SKM-1 treated with dmso at 0.1 percent for 144 hours (cell line): Measurements from ENCODE around the gene DOHH.
"Not testable (repeated sequence)": the region's sequence is repeated elsewhere in the genome, so short reads cannot be mapped to it uniquely, and the experiment has no call there.

Source experiments
- DNase-seq: peaks from one replicate; lab custom pipeline; 2025; ENCODE audit not compliant: unreplicated experiment; lab: John Stamatoyannopoulos, UW

The DOHH gene

DNA sequence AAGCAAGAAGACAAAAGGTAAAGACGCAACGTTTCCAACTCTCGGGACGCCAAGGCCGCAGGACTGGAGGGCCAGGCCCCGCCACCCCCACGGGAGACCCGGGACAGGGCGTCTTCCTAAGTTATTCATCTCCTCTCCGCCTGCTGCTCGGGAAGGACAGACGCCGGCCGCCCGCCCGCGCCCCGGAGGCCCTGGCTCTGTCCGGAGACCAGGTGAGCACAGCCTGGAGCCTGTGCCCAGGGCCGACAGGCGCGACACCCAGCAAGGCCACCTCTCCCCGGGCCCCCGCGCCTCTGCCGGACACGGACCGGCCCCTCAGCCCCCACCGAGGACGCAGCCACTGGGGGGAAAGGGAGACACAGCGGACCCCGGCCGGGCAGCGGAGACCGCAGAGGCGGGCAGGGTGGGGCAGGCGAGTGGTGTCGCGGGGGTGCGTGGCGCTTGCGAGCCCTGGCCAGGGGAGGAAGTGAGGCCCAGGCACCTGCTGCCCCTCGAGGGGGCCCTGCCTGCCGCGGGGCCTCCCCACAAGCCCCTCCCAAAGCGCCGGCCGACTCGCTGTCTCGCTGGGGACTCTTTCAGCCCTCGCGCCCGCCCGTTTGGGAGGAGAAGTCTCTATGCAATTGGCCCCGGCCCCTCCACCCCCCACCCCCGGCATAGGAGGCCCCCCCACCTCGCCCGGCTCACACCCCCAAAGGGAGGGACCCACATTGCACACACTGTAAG lies 37.3 kb downstream of the DOHH start:
- DNase-seq: no peak

DNA sequence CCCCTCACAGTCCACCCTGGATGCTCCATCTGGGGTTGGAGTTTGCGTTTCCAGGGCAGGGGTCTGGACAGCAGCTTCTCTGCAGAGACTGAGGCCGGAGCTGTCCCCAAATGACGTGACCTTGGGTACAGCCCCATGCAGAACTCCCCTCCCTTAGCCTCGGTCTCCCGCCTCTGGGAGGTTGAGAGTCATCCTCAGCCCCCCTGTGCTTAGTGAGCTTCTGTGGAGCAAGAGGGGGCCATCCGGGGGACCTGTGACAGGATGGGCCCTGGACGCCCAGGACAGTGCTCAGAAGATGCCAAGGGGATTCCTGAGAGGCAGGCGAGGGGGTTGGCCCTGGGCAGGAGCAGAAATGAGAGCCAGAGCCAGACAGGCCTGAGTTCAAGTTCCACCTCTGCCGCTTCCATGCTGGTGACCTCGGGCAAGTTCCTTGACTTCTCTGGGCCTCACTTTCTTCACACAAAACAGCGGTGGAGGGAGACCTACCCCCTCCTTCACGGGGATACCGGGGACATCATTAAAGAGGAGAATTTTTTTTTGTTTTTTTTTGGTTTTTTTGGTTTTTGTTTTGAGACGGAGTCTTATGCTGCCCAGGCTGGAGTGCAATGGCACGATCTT lies 40.4 kb downstream of the DOHH start:
- no peak for DNase-seq

DNA sequence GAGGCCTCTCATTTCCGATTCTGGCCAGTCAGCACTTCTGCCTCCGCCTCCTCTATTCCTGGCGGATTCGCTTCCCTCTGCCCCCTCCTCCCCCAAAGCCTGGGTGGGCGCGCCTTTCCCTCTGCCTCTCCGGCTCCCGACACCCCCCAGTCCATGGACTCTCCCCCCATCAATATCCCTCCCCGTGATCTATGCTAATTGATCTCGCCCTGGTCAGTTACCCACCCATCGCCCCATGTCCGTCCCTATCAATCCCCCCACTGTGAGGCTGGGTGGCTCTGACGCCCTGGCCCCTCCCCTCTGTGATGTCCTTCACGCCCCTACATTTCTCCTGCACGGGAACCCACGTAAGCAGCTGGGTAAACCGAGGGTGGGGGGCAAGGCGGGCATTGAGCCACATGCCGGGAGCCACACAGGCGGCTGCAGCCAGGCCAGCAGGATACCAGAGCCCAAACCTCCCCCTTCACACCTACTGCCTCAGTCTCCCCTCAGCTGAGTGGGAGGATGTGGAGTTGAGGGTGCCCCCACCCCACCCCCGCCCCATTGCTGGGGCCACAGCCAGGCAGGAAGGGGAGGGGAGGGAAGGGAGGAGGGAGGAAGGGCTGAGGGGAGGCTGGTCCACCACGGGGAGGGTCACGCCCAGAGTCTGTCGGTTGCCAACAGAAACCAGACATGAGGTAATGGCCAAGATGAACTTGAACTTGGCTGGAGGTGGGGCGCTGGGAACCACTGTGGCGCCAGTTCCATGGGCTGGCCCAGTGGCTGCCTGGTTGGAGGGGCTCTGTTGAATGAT lies 41.2 kb downstream of the DOHH start:
- DNase-seq: no peak

DNA sequence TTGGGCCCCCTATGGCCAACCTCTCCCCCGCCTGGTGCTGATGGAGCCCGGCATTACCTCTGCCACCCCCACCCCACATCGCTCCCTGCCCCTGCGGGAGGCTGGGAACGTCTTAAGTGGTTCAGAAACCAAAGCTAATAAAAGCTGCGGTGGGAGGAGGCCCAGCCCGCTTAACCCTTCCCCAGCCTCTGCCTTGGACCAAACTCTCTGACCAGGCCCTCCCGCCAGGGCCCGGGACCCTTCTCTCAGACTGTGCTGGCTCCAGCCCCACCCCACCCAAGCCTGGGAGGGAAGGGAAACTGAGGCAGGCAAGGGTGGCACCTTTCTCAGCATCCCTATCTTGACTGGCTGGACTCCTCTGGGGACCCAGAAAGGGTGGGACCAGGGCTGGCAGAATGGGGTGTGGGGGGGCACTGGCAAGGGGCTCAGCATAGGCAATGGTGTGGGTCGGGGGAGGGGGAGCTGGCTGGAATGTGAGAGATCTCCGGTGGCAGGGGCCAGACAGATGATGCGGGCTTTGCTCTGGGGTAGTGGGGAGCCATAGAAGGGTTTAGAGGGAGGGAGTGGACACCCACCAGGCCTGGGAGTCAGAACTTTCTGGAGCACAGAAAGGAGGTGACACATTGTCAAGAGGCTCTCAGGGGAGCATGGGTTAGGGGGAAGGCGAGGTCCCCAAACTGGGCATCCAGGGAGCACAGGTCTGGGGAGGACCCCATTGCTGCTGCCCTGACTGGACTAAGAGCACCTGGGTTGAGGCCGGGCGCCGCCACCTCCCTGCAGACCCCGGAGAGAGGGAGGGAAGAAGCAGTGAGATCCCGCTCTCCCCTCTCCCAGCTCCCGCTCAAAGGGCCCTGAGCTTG lies 42.0 kb downstream of the DOHH start:
- no peak for DNase-seq

DNA sequence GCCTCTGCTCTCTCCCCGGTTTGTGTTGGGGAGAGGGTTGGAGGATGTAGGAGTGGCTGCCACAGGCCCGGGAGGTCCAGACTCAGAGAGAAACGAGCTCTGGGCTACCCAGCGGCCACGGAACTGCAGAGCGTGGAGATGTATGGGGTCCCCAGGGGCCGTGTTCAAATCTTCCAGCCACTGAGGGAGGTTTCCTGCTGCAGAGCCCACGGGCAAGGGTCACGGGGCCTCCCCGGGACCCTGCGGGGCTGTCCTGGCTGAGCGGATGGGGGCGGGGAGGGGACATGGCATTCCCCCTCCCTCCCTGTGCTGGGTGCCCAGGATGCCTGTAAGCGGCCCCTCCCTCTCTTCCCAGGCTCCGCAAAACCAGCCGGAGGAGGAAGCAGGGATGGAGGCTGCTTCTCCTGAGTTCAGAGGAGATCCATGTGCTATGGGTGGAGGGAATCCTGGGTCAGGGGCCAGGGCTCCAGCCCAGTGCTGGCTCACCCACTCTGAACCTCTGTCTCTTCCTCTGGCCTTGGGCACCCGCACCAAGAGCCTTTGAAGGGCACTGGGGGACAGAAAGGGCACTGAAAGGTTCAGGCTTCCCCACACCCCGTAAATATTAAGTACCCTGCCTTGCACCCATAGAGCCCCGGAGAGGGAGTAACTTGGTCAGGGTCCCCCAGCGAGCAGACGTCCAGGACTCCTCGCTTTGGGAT lies 42.8 kb downstream of the DOHH start:
- no peak for DNase-seq

DNA sequence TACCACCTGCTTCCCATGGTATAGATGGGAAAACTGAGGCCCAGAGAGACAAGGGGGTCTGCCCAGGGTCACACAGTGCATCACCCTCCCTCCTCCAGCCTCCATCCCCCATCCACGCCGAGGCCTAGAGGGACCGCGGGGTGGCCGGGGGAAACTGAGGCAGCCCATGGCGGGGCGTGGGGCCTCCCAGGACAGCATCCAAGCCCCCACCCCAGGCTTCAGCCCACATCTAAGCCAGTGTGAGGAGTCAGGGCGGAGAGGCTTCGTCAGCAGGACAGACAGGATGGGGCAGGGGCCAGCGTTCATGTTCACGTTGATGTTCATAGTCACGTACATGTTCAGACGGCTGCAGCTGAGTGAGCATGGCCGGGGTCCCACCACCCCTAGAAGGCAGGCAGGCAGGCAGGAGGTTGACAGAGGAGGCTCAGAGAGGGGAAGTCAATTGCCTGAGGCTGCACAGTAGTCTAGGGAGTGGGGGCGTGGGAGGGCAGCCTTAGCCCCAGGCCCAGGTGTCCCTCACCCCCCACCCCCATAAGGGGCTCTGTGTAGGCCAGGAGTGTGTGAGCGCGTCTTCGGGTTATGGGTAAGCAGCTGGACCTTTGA lies 43.4 kb downstream of the DOHH start:
- DNase-seq: no peak

DNA sequence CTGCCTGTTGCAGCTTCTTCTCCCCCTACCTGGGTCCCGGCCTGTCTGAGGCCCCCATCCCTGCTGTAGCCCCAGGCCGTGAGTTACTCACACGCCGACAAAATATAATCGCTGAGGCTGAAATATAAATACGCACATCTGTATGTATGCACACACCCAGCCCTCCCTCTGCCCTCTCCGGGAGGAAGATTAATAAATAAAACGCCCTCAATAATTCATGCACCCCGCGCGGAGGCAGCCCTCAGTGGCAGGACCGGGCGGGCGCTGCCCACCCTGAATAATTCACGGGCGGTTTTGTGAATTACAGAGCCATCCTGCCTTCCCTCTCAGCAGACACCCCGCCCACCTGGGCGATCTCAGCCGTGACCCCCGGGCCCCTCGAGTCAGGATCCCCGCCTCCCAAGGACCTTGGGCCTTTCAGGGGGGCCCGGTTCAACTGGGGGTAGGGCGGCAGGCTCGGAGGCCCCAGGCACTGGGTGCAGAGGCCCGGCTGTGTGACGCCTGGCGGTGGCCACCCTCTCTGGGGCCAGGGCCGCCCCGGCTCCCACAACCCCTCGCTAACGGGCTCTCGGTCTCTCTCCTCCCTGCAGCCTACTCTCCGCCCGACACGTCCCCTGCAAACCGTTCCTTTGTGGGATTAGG lies 44.4 kb downstream of the DOHH start:
- no peak for DNase-seq

DNA sequence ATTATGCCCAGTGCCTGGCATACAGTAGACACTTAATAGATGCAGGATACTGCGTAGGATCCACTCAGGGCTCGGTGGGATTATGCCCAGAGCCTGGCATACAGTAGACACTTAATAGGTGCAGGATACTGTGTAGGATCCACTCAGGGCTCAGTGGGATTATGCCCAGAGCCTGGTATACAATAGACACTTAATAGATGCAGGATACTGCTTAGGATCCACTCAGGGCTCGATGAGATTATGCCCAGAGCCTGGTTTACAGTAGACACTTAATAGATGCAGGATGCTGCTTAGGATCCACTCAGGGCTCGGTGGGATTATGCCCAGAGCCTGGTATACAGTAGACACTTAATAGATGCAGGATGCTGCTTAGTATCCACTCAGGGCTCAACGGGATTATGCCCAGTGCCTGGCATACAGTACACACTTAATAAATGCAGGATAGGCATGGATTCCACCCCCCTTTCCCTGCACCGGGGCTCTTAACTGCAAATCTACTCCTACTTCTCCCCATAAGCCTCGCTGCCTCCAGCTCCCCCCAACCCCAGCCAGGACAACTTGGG lies 45.0 kb downstream of the DOHH start:
- DNase-seq: no peak

DNA sequence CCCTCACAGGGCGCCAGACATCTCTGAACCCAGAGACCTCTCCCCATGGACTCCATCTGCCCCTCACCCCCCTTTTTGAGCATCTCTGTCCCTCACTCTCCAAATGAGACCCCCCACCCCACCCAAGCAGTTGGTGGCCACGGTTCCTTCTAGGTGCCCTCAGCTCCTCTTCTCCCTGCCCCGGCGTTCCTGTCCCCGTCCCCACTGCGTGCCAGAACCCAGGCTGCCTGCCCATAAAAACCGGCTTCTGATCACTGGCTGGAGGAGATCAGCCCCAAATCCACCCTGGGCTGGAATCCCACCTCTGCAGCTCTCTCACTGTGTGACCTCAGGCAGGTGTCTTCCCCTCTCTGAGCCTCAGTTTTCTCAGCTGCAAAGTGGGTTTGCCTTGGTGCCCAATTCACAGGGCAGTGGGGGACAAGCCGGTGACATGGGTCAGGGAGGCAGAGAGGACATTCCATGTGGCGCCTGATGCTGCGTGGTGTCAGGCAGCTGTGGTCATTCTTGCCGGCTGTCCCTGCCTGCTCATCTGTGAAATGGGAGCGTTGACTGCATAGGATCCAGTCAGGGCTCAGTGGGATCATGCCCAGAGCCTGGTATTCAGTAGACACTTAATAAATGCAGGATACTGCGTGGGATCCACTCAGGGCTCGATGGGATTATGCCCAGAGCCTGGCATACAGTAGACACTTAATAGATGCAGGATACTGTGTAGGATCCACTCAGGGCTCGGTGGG lies 45.6 kb downstream of the DOHH start:
- DNase-seq: no peak

DNA sequence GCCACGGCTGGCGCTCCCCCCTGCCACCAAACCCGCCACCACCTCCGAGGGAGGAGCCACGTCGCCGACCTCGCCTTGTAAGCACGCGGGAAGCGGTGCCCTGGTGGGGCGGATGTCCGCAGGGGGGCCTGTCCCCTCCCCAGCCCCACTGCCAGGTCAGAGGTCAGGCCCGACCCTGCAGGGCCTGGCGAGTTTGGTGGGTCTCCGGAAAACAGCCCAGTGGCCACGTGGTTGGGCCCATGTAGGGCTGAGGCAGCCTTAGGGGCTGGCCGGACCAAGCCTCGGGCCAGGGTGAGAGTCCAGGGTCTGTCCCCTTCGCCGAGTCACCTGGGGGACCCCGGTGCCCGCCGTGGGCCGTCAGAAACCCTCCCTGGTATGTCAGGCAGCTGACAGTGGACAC lies 46.6 kb downstream of the DOHH start:
- no peak for DNase-seq

DNA sequence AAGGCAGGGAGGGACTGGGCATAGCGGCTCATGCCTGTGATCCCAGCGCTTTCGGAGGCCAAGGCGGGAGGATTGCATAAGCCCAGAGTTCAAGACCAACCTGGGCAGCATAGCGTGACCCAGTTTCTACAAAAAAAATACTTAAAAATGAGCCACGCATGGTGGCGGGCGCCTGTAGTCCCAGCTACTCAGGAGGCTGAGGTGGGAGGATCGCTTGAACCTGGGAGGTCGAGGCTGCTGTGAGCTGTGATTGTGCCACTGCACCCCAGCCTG lies 47.6 kb downstream of the DOHH start:
- DNase-seq: not testable (repeated sequence)

DNA sequence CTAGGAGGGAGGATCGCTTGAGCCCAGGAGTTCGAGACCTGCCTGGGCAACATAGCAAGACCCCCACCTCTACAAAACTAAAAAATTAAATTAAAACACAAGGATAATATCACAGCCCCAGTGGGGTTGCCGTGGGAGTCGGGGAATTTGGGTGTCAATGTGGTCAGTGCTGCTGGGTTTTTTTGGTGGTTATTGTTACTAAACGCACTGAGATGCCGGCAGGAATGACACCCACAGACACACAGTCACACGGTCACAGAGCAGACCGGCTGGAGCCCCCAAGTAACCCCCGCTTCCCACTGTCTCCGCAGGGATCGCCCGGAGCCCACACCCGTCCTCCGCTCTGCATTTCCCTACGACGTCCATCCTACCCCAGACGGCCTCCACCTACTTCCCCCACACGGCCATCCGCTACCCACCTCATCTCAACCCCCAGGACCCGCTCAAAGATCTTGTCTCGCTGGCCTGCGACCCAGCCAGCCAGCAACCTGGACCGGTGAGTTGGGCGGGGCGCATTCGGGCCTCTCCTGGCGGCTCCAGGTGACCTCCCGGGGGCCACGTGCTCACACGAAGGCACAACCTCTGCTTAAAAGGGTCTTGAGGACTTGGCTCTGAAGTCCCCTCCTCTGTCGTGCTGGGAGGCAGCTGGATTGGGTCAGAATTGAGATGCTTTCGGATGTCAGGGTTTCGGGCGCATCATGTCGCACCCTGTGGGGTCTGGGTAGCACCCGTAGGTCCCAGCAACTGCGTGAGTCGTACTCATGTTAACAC lies 48.1 kb downstream of the DOHH start:
- DNase-seq: no peak

DNA sequence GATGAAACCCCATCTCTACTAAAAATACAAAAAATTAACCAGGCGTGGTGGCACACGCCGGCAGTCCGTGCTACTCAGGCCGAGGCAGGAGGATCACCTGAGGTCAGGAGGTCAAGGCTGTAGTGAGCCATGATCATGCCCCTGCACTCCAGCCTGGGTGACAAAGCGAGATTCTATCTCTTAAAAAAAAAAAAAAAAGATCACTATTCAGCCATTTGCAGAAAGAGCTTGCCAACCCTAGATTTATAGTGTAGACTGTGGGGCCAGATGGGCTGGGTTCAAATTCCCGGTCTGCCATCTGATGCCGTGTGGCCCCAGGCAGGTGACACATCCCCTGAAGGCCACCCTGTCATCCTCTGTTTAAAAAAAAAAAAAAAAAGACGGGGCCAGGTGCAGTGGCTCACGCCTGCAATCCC lies 49.0 kb downstream of the DOHH start:
- no peak for DNase-seq

DNA sequence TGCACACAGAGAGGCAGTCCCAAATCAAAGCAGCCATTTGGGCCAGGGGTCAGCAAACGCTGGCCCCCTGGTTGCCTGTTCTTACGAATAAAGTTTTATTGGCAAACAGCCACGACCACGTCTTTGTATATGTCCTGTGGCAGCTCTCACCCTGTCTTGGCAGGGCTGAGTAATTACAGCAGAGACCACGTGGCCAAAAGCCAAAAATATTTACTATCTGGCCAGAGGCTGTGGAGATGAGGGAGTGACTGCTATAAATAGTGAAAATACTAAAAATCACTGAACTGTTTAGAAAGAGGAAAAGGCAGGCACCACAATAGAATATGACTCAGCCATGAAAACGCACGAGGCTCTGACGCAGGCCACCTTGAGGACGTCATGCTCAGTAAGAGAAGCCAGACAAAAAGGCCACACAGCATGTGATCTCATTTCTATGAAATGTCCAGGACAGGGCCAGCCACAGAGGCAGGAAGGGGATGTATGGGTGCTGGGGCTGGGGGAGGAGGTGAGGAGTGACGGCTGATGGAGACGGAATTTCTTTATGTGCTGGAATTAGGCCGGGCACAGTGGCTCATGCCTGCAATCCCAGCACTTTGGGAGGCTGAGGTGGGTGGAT lies 49.6 kb downstream of the DOHH start:
- DNase-seq: no peak

DNA sequence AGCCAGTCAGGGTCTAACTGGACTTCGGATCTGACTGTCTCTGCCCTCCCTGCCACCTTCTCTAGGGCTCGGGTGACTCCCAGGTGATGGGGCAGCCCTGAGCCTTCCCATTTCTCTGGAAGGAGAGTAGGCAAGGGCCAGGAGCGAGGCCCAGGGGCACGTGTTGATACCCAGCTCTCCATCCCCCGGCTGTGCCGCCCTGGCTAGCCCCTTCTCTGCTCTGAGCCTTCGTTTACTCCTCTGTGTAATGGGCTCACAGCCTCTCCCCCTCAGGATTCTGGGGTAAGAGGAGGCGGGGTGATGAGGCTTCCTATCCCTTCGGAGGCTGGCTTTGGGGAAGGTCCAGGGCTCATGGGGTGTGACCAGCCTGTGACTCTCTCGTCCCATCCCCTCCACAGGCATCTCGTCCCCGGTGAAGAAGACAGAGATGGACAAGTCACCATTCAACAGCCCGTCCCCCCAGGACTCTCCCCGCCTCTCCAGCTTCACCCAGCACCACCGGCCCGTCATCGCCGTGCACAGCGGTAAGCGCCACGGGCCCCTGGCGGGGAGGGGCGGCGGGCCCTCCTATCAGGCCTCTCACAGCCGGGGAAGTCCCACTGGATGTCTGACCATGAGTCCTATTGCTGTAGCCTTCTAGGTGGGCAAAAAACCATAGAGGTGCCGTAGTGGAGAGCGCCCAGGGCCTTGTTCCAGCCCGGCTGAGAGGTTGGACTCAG lies 51.7 kb downstream of the DOHH start:
- no peak for DNase-seq

DNA sequence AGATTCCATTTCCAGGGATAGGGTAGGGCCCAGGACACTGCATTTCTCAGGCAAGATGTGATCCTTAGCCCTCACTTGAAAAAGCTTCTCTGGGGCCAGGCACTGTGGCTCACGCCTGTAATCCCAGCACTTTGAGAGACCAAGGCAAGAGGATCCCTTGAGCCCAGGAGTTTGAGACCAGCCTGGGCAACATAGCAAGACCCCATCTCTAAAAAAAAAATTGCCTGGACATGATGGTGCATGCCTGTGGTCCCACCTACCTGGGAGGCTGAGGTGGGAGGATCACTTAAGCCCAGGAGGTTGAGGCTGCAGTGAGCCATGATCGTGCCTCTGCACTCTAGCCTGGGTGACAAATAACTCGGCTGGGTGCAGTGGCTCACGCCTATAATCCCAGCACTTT lies 53.8 kb downstream of the DOHH start:
- DNase-seq: not testable (repeated sequence)

DNA sequence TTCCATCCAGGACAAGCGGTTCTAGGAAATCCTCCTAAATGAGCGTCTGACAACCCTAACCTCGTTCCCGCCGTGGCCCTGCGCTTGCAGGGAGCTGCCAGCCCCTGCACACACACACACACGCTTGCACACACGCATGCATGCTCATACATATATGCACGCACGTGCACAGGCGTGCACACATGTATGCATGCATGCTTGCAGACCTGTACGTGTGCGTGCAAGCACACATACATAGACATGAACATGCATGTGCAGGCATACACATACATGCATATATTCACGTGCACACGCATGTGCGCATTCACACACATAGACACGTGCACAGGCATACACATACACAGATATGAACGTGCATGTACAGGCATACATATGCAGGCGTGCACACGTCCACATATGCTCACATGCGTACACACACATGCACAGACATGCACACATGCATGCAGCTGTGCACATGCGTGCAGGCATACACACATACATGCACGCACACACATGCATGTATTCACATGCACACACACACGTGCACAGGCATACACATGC lies 55.7 kb downstream of the DOHH start:
- DNase-seq: no peak
